Activated CD8-positive, alpha-beta memory T cell treated with anti-CD3 and anti-CD28 coated beads, Interleukin-2, amount 50 U/mL, for 1 hour (primary cell): ENCODE results near the gene DICER1.
"Not testable (repeated sequence)": the region's sequence is repeated elsewhere in the genome, so short reads cannot be mapped to it uniquely, and the experiment has no call there.

ENCODE experiments used
- DNase-seq: peaks from one replicate; pipeline ENCODE4 v3.0.0-alpha.2; 2020; ENCODE audit errors: extremely low read depth

The DICER1 gene

DNA sequence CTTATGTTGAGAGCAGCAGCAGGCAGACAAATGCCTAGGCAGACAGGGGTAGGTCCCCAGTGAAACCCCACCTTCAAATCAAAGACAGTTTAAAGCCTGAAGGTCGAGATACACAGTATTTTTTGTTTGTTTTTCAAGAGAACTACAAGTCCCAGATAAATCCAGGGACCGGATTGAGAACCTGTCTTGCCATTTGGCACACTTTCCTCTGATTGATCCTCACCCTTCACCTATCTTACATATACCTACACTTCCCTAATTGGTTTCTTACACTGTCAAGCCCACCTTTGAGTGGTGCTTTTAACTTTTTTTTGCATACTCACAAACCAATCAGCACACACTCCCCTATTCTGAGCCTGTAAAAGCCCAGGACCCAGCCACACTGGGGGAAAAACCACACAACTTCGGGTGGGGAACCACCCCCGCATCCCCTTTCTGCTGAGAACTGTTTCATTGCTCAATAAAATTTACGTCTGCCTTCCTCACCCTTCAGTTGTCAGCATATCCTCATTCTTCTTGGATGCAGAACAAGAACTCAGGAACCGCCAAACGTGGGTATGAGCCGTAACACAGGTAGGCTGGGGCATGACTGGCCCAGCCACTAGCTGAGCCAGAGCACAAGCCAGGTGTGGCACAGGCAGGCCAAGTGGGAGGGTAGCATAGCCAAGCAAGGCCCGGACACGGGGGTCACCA lies 11.1 kb downstream of the DICER1 start:
- DNase-seq, result no peak

DNA sequence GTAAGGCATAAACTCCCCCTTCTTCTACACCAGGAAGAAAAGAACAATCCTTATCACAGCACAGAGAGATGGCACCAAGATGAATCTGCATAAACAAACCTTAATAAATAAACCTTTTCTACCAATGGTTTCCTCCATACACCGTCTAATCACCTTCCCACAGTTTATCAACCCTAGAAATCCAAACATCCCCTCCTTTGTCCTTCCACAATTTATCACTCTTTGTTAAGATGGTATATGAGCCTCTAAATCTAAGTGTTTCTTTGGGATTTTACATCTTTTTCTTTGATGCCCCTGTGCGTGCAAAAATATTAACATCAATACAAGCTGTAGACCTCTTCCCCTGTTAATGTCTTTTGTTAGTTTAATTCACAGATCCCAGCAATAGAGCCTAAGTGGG lies 12.5 kb downstream of the DICER1 start:
- DNase-seq, result no peak

DNA sequence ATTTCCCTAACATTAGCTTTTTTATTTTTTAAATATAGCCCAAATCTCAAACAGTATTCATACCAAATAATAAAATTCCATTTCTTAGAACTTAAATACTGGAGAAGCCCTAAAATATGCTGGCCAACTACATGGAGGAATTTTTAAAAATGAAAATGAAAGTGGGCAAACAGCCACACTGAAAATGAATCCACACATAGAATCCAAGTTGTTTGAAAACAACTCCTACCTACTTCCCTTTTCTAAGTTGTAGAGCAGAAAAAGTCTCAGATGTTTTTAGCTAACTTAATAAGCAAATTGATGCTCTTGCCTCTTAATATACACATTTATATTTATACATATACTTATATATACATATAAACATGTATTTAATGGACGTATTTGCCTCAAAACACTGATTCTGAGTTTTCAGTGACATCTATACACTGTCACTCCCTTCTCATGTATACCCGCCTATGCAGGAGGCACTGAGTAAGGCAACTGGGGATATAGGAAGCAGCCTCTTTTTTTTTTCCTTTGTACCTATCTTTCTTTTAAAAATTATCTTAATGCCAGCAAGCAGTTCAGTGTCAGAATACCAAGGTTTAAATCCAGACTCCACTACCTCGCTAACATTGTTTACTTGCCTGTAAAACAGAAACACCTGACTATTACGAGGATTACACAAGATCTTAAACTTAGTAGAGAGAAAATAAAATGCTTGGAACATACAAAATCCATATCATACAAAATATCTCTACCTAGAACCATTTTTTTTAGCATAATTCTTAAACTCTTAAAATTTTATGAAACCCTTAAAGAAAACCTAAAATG lies 13.3 kb downstream of the DICER1 start:
- DNase-seq, result no peak

DNA sequence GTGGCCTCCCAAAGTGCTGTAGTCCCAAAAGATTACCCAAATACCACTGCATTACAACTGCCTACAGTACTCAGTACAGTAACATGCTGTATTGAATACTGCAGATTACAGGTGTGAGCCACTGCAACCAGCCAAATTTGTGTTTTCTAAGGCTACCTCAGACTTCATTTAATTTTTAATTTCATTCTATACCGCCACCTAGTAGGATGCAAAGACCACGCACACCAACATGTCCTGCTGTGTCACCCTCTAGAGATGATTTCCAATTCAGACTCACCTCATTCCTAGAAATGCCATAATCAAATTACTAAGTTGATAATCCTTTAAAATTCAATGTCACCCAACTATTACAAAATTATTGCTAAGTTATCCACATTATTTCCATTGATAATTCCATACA lies 15.1 kb downstream of the DICER1 start:
- no peak for DNase-seq

DNA sequence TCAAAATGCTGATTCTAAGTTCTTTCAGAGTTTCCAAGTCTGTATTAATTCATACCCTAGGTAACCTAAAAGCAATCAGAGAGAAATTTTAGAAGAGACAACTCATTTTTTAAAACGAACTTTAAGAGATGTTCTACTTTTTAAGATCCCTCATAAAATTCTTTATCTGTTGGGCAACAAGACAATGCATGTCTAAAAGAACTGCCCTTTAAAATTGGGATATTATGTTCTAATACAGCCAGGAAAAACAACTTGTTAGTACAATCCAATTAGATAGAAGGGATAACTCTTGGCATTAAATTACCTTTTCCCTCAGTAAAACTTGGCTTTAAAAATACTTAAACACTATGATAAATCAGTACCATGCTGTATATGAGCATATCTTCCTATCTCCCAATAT lies 15.6 kb downstream of the DICER1 start:
- no peak for DNase-seq

DNA sequence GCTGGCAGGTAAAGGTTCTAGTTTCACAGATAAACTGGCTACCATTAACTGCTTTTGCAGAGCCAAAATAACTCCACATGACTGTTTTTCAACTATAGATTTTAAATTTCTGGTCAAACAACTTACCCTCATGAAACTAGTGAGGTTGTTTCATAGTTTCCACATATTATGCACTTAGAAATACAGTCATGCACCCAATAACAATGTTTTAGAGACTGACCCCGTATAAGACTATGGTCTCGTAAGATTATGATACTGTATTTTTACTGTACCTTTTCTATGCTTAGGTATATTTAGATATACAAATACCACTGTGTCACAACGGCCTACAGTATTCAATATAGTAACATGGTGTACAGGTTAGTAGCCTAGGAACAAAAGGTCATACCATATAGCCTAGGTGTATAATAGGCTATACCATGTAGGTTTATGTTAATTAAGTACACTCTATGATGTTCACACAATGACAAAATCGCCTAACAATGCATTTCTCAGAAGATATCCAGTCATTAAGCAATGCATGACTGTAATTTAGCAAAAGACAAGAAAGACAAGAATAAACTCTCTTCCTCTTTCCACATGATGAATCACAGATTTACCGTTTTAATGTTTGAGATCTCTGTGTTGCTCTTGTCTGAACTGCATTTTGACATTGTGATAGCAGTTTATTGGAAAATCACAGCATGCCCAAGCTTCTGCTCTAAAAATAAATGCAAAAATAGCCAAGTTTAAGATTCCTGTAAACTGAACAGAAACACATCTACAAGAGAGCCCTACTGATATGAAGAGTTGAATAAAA lies 17.1 kb downstream of the DICER1 start:
- no peak for DNase-seq

DNA sequence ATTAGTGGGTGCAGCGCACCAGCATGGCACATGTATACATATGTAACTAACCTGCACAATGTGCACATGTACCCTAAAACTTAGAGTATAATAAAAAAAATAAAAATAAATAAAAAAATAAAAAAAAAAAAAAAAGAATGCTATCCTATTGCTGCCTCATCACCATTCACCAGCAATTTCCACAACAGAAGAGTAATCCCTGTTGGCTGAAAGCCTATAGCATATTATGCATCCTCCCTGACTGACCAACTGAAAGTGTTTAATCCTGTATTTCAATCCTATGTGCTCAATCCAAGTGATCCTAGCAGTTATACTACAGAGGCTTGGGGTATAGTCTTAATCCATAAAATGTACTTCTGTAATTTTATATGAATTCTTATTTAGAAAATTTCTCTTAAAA lies 18.5 kb downstream of the DICER1 start:
- DNase-seq, result no peak

DNA sequence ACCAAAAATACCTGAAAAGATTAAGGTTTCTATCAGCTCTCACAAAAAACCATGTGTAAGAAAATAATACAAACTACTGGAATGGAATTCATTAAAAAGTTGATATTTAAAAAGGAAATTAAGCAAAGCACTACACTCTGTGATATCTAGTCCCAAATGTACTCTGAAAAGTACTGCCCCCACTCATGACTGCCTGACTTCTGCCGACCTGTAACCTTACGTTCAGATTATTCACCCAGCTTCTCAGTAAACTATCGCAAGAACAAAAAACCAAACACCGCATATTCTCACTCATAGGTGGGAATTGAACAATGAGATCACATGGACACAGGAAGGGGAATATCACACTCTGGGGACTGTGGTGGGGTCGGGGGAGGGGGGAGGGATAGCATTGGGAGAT lies 18.9 kb downstream of the DICER1 start:
- not testable (repeated sequence) for DNase-seq

DNA sequence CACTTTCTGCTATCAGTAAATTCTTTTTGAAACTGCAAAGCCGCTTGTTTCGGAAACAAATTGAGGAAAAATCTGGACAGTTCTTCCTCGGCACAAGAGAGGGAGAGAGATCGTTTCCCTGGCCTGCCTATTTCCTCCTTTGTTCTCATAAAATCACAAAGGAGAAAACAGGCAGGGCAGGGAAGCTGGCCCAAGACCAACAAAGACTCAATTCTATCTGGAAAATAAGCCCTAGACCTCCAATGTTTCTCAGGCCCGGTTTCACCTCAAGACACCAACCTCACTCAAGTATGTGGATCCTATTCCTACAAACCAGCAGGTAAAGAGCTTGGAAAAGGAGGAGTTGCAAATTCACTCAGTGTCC lies 19.5 kb downstream of the DICER1 start:
- no peak for DNase-seq

DNA sequence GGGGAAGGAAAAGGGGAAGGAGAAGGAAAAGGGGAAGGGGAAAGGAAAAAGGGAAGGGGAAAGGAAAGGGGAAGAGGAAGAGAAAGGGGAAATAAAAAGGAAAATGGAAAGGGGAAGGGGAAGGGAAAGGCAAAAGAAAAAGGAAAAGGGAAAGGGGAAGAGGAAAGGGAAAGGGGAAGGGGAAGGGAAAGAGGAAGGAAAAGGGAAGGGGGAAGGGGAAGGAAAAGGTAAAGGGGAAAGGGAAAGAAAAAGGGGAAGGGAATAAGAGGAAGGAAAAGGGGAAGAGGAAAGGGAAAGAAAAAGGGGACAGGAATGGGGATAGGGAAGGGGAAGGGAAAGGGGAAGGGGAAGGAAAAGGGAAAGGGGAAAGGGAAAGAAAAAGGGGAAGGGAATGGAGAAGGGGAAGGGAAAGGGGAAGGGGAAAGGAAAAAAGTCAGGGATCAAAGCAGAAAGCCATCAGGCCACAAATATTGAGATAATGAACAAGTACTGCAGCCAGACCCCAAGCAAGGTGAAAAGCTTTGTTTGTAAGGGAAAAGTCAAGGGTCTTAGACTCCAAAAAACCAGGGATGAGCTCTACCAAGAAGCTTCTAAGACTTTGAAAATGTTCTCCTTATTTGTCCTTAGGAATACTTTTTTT lies 20.0 kb downstream of the DICER1 start:
- DNase-seq, result no peak

DNA sequence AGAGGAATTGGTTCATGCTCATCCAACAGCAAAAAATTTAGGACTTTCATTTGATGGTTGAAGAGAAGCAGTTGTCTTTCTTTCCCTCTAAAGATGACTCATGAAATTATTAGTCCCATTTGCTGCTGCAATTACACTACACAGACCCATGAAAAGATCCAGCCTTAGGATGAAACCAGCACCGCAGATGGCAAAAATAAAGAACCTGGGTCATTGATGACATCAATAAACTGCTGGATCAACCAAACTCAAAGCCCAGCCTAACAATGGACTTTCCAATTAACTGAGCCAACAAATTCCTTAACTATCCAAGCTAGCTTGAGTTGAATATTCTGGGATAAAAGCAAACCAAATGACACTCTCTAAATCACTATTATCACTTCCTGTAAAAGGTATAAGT lies 20.7 kb downstream of the DICER1 start:
- no peak for DNase-seq

DNA sequence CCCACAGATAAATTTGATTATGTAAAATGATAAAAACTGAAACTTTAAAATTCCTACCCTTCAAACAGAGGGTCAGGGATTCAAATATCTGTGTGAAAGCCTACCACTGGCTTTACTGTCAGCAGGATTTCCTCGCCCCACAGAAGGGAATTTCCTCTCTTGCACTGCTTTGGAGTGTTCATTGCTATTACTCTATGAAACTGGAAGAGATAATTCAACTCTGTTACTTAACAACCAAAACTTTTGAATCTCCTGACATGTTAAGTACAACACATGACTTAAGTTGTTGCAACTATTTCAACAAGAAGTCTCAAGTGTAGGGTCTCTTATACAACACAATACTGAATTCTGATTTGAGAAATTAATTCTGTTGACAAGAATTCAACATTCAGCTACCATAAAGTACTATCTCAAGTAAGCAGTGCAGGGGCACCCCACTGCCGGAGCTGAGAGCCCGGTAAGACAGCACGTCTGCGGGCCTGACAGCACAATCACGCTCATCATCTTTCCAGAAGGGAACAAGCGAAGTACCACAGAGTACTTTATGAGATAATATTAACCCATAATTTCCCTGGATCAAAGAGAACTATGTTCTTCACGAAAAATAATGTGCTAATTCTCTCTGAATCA lies 22.9 kb downstream of the DICER1 start:
- no peak for DNase-seq

DNA sequence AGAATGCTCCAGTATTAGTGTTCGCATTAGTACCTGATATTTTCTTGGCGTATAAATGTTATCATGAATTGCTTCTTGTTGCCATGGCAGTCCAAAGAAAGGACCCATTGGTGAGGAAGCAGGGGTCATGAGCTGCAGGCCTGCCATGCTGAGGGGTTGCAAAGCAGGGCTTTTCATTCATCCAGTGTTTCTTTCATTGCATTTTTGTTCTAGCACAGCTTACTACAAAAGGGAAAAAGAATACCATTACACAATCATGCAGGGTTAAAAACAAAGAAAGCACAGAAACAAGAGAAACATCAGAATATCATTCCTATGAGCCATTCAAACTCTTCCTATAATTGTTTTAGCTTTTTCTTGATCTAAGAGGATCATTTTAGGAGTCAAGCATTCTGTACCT lies 24.0 kb downstream of the DICER1 start:
- no peak for DNase-seq

DNA sequence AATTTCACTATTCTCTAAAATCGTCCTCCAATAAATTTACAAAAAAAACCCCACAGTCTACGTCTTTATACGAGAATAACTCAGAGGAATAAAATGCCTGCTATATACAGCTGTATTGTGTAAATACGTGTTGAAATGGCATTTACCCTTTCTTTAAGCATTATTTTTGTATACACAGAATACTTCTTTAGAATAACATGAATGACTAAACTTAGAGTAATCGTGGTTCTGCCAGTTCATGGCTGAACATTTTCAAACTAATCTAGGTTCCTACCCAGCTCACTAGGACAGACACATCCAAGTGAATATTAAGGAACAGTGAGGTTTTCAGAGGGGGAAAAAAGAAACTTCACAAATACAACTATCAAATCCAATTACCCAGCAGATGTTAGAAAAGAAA lies 24.6 kb downstream of the DICER1 start:
- no peak for DNase-seq

DNA sequence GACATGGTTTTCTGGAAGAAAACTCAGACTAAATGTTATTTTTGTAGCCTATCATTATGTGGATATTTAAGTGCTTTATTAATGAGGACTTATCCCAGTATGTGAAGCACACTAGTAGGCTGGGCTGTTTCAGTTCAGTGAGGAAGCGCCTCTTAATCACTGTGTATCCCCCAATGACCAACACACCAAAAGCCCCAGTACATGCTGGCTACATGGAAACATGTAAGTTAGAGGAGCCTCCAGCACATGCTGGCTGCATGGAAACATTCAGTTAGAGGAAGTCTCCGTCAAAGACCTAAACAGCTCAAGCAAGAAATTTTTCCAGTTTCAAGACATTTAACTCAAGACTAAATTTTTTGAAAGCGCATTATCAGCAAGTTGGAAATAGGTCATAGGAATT lies 26.8 kb downstream of the DICER1 start:
- no peak for DNase-seq

DNA sequence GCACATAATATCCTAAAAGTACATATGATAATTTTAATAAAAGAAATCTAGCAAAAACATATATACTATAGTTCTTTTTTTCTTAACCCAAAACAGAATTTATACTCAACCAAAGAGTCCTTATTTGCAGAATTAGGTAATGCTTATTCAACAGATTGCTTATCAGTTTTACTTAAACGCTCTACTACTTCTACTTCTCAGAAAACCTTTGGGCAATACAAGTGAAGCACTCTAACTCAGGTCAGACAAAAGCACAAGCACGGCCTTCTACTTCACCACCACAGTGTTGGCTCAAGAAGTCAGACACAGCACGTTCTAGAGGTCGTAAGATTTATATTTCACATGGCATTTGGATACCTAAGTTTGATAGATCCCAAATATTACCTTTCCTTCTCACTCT lies 29.2 kb downstream of the DICER1 start:
- no peak for DNase-seq

DNA sequence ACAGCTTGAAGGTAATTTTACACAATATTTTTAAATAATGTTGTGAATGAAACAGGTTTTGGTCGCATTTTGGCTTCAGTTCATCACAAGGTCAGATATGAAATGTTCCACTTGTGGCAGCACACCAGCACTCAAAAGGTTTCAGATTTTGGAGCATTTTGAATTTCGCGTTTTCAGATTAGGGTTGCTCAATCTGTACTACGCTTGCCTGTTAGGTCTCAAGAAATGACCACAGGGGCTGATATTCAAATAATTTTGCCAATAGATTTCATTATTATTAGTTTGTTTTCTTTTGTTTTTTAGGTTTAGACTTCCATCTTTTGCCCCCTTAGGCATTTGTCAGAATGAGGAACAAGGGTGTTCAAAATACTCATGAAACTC lies 29.8 kb downstream of the DICER1 start:
- no peak for DNase-seq

DNA sequence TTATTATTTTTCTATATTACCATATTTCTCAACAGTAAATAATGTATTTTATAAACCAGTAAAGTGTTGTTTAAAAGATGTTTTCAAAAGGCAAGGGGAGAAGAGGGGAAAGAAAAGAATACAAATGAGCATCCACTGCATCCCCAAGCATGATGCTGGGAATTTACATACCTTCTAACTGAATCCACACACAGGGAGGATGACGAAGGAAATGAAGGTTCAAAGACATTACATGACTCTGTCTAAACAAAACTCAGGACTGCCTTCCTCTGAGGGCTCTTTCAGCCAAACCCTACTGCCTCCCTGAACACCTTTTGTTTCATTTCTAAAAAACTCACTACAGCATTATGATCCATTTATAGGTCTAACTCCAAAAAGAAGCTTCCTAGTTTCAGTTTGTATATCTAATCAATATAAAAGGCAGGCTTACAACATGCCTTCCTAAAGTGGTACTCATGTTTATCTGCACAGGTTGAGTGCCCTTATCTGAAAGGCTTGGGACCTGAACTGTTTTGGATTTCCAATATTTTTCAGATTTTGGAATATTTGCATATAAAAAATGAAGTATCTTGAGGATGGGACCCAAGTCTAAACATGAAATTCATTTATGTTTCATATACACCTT lies 30.3 kb downstream of the DICER1 start:
- no peak for DNase-seq

DNA sequence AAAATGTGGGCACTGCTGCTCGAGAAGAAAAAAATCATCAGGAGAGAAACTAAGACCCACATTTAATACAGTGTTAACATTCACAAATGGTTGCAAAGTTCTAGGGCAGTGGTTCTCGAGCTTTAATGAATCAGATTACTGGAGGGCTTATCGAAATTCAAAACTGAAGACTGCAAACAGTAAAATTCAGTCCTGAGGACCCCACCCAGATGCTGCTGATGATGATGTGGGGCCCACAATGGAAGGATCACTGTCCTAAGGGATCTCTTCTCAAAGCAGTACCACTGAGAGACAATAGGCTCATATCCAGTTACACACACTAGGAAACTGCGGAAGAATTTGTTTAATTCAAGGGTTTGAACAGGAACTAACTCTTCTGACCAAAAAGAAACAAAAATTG lies 31.4 kb downstream of the DICER1 start:
- DNase-seq, result no peak

DNA sequence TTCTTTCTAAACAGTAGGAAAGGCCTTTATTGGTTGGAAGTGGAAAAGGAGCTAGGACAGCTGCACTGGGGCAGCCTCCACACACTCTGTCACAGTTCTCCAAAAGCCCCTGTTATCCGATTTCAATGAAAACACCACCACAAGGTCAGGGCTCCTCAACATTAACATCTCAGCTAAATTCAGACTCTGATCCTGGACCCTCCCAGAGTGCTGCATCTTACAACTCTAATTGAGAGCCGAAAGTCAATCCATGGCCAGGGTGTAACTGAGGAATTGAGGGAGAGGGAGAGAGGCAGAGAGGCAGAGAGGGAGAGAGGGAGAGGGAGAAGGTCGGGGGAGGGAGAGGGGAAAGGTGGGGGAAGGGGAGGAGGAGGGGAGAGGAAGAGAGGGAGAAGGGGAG lies 32.1 kb downstream of the DICER1 start:
- no peak for DNase-seq

DNA sequence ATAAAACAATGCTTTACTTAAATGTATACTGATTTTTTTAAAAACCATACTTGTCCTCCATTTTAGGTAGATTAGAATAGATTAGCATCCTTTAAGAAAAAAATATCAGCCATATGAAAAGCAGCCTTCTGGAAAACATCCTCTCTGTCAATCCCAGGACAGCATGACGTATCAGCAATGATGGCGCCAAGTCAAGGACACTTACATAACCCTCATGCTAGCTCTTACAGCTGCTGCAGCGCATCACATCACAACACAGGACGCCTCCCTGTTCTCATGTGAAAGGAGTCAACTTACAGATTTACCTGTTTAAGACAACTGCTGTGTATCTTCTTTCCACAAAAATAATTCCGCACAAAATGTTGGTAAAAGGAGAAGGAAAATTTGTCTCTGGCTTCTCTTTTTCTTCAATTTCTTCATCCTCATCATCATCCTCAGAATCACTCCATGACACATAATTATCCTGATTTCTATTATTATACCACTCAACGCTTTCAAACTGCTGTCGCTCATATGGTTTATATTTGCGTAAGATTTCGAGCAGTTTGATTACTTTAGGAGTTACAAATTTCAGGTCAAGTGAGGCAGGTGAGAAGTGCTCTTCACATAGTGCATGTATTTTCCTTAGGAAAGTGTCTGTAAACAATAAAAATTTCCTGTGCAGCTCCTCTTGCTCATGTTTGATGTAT lies 33.3 kb downstream of the DICER1 start:
- no peak for DNase-seq
